ENCODE measurements around the gene CDC42BPA.

Gene CDC42BPA

GRCh38 chr1:226993814-226994585 lies 324.3 kb downstream of the CDC42BPA start:
- DNase-seq = peak in 5 of 42 donors; percentile 5 to 18 (median 13)
- intact Hi-C loops (cut with DNase I) = no loop called here

- intact Hi-C loops (cut with DNase I) = no loop called here
- no peak for DNase-seq
These were observed 326.4 kb downstream of the CDC42BPA start for GRCh38 chr1:226991920-226992319.

GRCh38 chr1:226990133-226990716 lies 328.1 kb downstream of the CDC42BPA start:
- intact Hi-C loops (cut with DNase I) = no loop called here

GRCh38 chr1:226989085-226989920 lies 329.0 kb downstream of the CDC42BPA start:
- no peak for DNase-seq
- intact Hi-C loops (cut with DNase I) = no loop called here

More at GRCh38 chr1:226990133-226990716, 328.1 kb downstream of the CDC42BPA start:
- DNase-seq = peak in 7 of 42 donors; percentile 4 to 29 (median 15)

GRCh38 chr1:226988334-226988666 lies 330.0 kb downstream of the CDC42BPA start:
- DNase-seq = peak in 16 of 42 donors; percentile 31 to 78 (median 54)
- intact Hi-C loops (cut with DNase I) = no loop called here

GRCh38 chr1:226987623-226988333 lies 330.5 kb downstream of the CDC42BPA start:
- intact Hi-C loops (cut with DNase I) = no loop called here
- peak in 9 of 42 donors; percentile 4 to 33 (median 20) for DNase-seq

GRCh38 chr1:226987179-226987536 lies 331.1 kb downstream of the CDC42BPA start:
- intact Hi-C loops (cut with DNase I) = no loop called here
- DNase-seq = peak in 10 of 42 donors; percentile 4 to 45 (median 22)

- intact Hi-C loops (cut with DNase I) = no loop called here
These were observed 331.7 kb downstream of the CDC42BPA start for GRCh38 chr1:226986496-226987178.

GRCh38 chr1:226985839-226986463 lies 332.3 kb downstream of the CDC42BPA start:
- intact Hi-C loops (cut with DNase I) = no loop called here
- DNase-seq = peak in 7 of 42 donors; percentile 12 to 33 (median 30)

More at GRCh38 chr1:226986496-226987178, 331.7 kb downstream of the CDC42BPA start:
- DNase-seq = peak in 7 of 42 donors; percentile 12 to 44 (median 35)

- intact Hi-C loops (cut with DNase I) = no loop called here
- DNase-seq = peak in 3 of 42 donors; percentile 1 to 30 (median 29)
These were observed 333.0 kb downstream of the CDC42BPA start for GRCh38 chr1:226985239-226985838.

- intact Hi-C loops (cut with DNase I) = loop anchor here (5.0 kb wide), 1 partner anchor 42 kb away; the partner anchor contains the start of gene COQ8A
- DNase-seq = peak in 8 of 42 donors; percentile 4 to 41 (median 28)
These were observed 333.6 kb downstream of the CDC42BPA start for GRCh38 chr1:226984521-226985238.

- peak in 2 of 42 donors; percentile 27 to 28 for DNase-seq
These were observed 334.3 kb downstream of the CDC42BPA start for GRCh38 chr1:226983992-226984364.

GRCh38 chr1:226983247-226983991 lies 334.9 kb downstream of the CDC42BPA start:
- peak in 6 of 42 donors; percentile 3 to 40 (median 32) for DNase-seq
- intact Hi-C loops (cut with DNase I) = loop anchor here (5.0 kb wide), 1 partner anchor 41 kb away; the partner anchor contains the start of gene COQ8A

More at GRCh38 chr1:226983992-226984364, 334.3 kb downstream of the CDC42BPA start:
- intact Hi-C loops (cut with DNase I) = loop anchor here (5.0 kb wide), 1 partner anchor 42 kb away; the partner anchor contains the start of gene COQ8A

GRCh38 chr1:226982451-226983177 lies 335.7 kb downstream of the CDC42BPA start:
- intact Hi-C loops (cut with DNase I) = loop anchor here (5.0 kb wide), 1 partner anchor 40 kb away; the partner anchor contains the start of gene COQ8A
- peak in 5 of 42 donors; percentile 4 to 39 (median 29) for DNase-seq

GRCh38 chr1:226981838-226982237 lies 336.5 kb downstream of the CDC42BPA start:
- peak in 3 of 42 donors; percentile 2 to 31 (median 6) for DNase-seq
- intact Hi-C loops (cut with DNase I) = loop anchor here (5.0 kb wide), 1 partner anchor 40 kb away; the partner anchor contains the start of gene COQ8A

All from head of caudate nucleus (tissue), 42 donors.